HUES64 (cell line): ENCODE results near the gene WDR33.

ENCODE experiments used
- H3K27ac ChIP-seq: 2 replicates; pipeline ENCODE4 v1.7.0; 2013; ENCODE audit warnings: low read depth, low read length, inconsistent platforms
- H3K27me3 ChIP-seq: 2 replicates; pipeline ENCODE4 v1.6.1; 2013; ENCODE audit warnings: mild to moderate bottlenecking, low read length; ENCODE audit not compliant: insufficient read depth
- H3K36me3 ChIP-seq: 2 replicates; pipeline ENCODE4 v1.6.1; 2013; ENCODE audit warnings: mild to moderate bottlenecking, low read length; ENCODE audit not compliant: insufficient read depth
- H3K4me1 ChIP-seq: 2 replicates; pipeline ENCODE4 v1.6.1; 2013; ENCODE audit warnings: mild to moderate bottlenecking, low read length, moderate library complexity; ENCODE audit not compliant: insufficient read depth
- H3K4me3 ChIP-seq: 2 replicates; pipeline ENCODE4 v1.5.1; 2013; ENCODE audit warnings: mild to moderate bottlenecking, low read length, moderate library complexity
- H3K9ac ChIP-seq: 2 replicates; pipeline ENCODE4 v1.6.1; 2013; ENCODE audit warnings: mild to moderate bottlenecking, low read depth, low read length
- H3K9me3 ChIP-seq: 2 replicates; pipeline ENCODE4 v1.6.1; 2013; ENCODE audit warnings: low read depth, low read length; ENCODE audit not compliant: insufficient read depth
- WGBS: fragments of 150-250, 120-280 bp; methylation state at CpG from one replicate; pipeline ENCODE4 v1.1.7; 2013; ENCODE audit warnings: missing lambda C conversion rate; 5-methylcytosine and 5-hydroxymethylcytosine counted together

The WDR33 gene

DNA sequence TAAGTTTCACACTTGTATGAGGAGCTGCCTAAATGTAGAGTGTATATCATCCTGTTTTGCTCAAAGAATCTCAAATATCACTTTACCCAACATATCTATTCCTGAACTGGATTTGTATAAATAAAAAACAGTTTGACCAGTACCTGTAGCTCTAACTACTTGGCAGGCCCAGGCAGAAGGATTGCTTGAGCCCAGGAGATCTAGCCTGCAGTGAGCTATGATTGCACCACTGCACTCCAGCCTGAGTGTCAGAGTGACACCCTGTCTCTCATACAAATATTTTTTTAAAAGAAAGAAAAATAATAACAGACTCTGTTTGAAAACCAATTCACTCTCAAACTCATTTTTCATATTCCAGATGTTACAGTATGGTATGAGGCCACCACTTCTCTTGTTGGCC is 127.9 kb downstream of the WDR33 start:
- no peak overlapping the region for H3K4me3 ChIP-seq
- no peak overlapping the region for H3K27ac ChIP-seq
- 0 out of 2 replicates have a peak, but pooled peaks cover 2% of the 10 kb centered on the region for H3K9me3 ChIP-seq
- H3K36me3 ChIP-seq, result no peaks in the 10 kb centered on the region
- peaks cover 10% of the 10 kb centered on the region for H3K27me3 ChIP-seq
- no peak overlapping the region for H3K9ac ChIP-seq
- H3K4me1 ChIP-seq, result no peaks in the 10 kb centered on the region

DNA sequence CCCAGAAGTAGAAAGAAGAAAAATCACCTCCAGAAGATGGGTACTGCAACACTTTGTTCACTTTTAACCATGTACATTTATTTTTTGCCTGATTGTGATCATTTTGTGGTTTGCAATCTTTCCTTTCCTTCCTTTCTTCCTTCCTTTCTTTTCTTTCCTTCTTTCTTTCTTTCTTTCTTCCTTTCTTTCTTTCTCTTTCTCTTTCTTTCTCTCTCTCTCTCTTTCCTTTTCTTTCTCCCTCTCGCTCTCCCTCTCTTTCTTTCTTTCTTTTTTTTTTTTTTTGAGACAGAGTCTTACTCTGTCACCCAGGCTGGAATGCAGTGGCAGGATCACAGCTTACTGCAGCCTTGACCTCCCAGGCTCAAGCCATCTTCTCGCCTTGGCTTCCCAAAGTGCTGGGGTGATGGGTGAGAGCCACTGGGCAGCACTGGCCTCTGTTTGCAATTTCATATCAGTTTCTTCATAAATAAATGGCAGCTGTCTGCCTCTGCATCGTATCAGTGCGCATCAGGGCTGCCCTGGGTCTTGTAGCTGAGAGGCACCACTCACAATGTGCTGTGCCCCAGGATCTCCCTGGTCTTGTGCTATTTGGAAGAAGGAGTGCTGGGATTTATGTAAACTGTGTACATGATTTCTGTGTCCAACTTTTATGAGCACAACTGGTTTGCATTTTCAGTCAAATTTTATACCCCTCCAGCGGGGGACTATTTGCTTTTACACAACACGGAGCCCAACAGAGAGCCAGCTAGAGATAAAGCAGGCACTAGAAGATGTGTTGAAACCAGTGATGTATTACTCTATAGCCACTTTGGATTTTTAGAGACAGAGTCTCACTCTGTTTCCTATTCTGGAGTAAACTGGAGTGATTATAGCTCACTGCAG is 128.8 kb downstream of the WDR33 start:
- H3K27ac ChIP-seq, result no peak overlapping the region
- WGBS, result 93% methylated on average over 6 of the region's 6 CpGs
- H3K4me3 ChIP-seq, result no peak overlapping the region
- no peaks in the 10 kb centered on the region for H3K9me3 ChIP-seq
- H3K4me1 ChIP-seq, result no peaks in the 10 kb centered on the region
- peaks cover 18% of the 10 kb centered on the region for H3K27me3 ChIP-seq
- no peaks in the 10 kb centered on the region for H3K36me3 ChIP-seq
- no peak overlapping the region for H3K9ac ChIP-seq

DNA sequence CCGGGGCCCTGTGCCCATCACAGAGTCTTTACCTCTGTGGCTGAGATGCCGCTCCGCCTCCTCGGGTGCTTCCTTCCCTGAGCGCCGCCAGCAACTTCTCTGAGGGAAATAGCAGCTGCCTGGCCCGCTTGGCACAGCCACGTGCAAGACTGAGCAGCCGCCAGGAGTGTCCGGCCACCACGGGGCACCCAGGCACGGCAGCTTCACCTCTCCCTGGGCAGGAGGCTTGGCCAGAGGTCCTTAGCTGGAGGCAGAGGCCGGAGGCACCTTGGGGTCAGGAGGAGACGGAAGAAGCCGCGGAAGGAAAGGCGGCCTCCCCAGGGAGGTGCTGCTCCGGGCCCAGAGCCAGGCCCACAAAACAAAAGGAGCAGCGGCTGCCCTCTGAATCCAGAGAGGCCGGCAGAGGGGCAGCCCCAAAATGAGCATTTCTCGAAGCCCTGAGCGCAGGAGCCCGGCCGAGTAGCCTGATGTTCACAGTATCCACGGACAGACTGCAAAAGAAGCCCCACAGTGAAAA is 129.6 kb downstream of the WDR33 start:
- Histone ChIP-seq H3K27ac (no peak overlapping the region), H3K9ac (no peak overlapping the region), H3K27me3 (peaks cover 27% of the 10 kb centered on the region), H3K36me3 (no peaks in the 10 kb centered on the region), H3K4me3 (no peak overlapping the region), H3K9me3 (no peaks in the 10 kb centered on the region), H3K4me1 (no peaks in the 10 kb centered on the region)
- WGBS, result 88% methylated on average over 25 of the region's 25 CpGs

DNA sequence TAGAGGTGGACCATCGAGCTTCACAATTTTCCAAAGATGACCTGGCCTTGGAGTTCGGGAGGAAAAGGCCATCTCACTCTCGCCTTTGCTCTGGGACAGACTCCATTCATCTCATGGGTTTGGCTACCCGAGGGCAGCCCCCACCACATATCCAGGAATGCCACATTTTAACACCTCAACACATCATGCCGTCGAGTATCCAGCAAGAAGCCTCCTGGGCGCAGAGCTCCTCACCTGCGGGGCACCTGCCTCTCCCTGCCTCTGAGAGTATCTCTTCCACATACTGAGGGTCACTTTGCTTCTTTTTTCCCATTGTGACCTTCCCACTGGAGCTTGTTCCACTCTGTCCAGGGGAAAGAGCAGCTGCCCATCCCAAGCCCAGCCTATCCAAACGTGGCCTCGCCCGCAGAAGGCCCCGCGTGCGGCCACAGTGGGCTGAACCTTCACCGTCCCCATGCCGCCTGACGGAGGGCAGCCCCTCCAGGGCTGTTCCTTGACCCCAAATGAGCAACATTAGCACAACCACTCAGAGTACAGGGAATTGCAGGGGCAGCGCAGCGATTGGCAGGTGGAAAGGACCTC is 130.2 kb downstream of the WDR33 start:
- H3K27ac ChIP-seq, result no peak overlapping the region
- no peak overlapping the region for H3K4me3 ChIP-seq
- H3K27me3 ChIP-seq, result peaks cover 33% of the 10 kb centered on the region
- no peaks in the 10 kb centered on the region for H3K36me3 ChIP-seq
- H3K4me1 ChIP-seq, result peaks cover 4% of the 10 kb centered on the region; the same call in 1 of the 2 replicates
- no peaks in the 10 kb centered on the region for H3K9me3 ChIP-seq
- WGBS, result 93% methylated on average over 19 of the region's 19 CpGs
- no peak overlapping the region for H3K9ac ChIP-seq

DNA sequence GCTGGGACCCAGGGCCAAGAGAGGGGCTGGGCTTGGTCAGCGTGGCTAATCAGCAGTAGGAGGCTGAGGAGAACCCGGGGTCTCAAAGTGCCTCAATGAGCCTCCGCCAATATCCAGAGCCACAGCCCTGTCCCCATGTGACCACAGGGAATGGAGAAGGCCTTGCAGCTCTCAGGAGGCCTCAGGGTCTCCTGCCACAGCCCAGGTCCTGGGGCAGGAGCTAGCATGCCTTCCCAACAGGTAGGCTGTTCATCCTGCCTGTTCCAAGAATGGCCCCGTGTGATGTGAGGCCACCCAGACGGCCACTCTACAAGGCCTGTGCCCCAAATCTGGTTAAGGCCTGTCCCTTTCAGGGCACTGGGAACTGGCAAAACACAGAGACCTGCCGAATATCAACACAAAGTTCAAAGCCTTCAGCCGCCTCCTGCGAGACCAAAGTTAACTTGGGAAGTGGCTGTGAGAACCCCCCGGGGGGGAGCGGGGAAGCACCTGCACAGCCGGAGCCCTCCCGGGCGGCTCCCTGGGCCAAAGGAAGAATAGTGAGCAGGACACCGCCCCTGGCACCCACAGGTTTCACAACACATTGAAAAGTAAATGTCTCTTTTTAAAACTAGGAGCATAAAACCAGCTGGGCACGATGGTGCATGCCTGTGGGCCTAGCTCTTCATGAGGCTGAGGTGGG is 131.2 kb downstream of the WDR33 start:
- Histone ChIP-seq H3K4me1 (peaks cover 5% of the 10 kb centered on the region; the same call in 1 of the 2 replicates), H3K27me3 (peaks cover 39% of the 10 kb centered on the region), H3K9me3 (no peaks in the 10 kb centered on the region), H3K27ac (no peak overlapping the region), H3K9ac (no peak overlapping the region), H3K4me3 (no peak overlapping the region), H3K36me3 (no peaks in the 10 kb centered on the region)
- 86% methylated on average over 15 of the region's 15 CpGs for WGBS

DNA sequence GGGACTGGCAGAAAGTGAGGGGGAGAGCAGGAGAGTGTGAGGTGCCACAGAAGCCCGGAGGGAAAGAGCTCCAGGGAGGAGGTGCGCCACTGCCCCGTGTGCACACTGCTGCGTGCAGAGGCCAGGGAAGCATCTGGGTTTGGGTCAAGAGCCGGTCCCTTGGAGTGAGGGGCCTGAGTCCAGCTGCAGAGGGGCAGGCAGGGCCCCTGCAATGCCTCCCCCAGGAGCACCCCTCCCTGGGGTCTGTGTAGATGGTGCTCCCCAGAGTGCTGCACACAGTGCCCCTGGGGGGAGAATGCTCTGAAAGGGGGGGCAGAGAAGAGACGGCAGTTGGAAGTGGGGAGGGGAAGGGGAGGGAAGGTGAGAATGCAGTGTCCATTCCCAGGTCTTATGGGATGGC is 132.0 kb downstream of the WDR33 start:
- H3K27me3 ChIP-seq, result peaks cover 48% of the 10 kb centered on the region
- H3K4me3 ChIP-seq, result no peak overlapping the region
- 90% methylated on average over 6 of the region's 6 CpGs for WGBS
- no peak overlapping the region for H3K27ac ChIP-seq
- no peak overlapping the region for H3K9ac ChIP-seq
- H3K9me3 ChIP-seq, result no peaks in the 10 kb centered on the region
- H3K4me1 ChIP-seq, result peaks cover 5% of the 10 kb centered on the region; the same call in 1 of the 2 replicates
- no peaks in the 10 kb centered on the region for H3K36me3 ChIP-seq

DNA sequence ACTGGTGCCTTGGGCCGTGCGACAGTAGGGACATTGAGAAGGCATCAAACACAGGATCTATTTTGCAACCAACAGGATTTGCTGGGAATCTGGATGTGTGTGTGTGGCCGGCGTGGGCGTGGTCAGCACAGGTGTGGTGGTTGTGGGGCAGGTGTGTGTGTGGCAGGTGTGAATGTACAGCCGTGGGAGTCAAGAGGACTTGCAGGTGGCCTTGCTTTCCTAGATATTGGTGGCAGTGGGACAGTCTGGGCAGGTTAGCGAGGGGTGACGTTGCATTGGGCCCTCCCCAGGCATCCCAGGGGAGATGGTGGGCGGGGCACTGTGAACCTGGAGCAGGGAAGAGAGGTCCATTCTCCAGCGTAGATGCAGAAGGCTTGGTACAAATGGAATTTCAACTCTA is 132.4 kb downstream of the WDR33 start:
- H3K27me3 ChIP-seq, result peaks cover 52% of the 10 kb centered on the region

DNA sequence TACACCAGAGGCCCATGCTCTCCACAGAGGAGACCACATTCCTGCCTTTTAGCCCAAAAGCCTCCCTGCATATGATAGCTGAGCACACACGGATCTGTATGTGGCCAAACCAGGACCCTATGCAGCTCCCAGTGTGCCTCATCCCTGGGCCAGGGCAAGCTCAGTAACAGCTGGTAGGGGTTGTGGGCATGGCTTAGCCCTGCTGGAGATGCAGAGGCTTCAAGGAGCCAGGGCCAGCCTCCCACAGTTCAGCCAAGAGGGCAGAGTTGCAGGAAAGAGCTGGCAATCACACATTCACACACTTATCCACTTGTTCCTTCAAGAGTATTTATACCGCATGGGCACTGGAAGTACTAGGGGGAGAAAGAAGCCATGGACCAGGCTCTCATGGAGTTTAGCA is 134.1 kb downstream of the WDR33 start:
- H3K9ac ChIP-seq, result no peak overlapping the region
- 80% methylated on average over 2 of the region's 2 CpGs for WGBS
- no peaks in the 10 kb centered on the region for H3K36me3 ChIP-seq
- H3K9me3 ChIP-seq, result no peaks in the 10 kb centered on the region
- no peak overlapping the region for H3K4me3 ChIP-seq
- peaks cover 66% of the 10 kb centered on the region for H3K27me3 ChIP-seq
- no peak overlapping the region for H3K27ac ChIP-seq
- peaks cover 5% of the 10 kb centered on the region; the same call in 1 of the 2 replicates for H3K4me1 ChIP-seq

More for the DNA sequence above, 132.4 kb downstream of the WDR33 start:
- no peaks in the 10 kb centered on the region for H3K9me3 ChIP-seq
- no peak overlapping the region for H3K27ac ChIP-seq
- 86% methylated on average over 10 of the region's 10 CpGs for WGBS
- H3K9ac ChIP-seq, result no peak overlapping the region
- H3K4me3 ChIP-seq, result no peak overlapping the region
- peaks cover 5% of the 10 kb centered on the region; the same call in 1 of the 2 replicates for H3K4me1 ChIP-seq
- no peaks in the 10 kb centered on the region for H3K36me3 ChIP-seq

DNA sequence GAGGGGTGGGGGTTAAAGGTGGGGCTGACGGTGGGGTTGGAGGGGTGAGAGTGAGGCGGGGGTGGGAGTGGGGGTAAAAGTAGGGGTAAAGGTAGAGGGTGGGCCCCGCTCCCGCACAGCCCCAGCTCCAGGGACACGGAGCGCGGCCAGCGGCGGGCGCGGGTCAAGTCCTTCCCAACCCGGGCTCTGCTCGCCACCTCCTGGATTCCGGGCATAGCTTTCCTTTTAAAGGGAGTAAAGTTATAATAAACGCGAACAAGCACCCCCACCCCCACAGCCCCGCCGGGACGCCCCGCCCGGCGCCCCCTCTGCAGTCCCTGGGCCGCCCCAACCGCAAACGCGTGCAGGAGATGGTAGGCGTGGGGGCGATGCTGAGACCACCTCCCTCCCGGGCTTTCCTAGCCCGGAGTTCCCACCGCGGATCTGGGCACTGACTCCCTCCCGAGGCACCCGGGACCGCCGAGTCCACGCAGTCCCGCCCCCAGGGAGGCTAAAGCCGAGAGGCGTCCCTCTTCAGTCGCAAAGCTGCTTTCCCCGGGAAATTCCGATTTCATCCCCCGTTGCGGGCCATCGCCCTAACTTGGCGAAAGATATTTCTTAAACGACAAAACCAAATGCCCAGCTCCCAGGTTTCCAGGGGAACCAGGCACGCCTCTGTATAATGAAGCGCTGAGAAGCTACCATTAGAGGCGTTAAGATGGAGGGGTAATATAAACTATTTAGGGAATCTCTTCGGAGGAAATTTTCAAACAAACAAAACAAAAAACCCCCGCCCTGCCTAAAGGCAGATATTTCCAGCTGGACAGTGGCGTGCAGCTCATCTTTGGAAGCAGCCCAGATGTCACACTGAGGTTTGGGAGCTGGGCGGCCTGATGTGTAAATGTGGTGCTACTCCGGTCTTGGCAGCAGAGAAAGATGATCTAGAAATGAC is 135.4 kb downstream of the WDR33 start, which contains the start of gene LIMS2:
LIMS2 (minus strand) TSS at position 200 of the 931 bp plus-strand sequence. CDS start 506 bp downstream, outside the sequence.
- H3K9me3 ChIP-seq, result no peaks in the 10 kb centered on the region
- no peak within 1 kb of the TSS for H3K27ac ChIP-seq
- peaks cover 5% of the 10 kb centered on the region; the same call in 1 of the 2 replicates for H3K4me1 ChIP-seq
- H3K4me3 ChIP-seq, result peak within 1 kb of the TSS; percentile 66
- WGBS, result 6% methylated on average over 51 of the region's 56 CpGs
- H3K27me3 ChIP-seq, result peaks cover 68% of the 10 kb centered on the region
- H3K36me3 ChIP-seq, result no peaks in the 10 kb centered on the region
- peak within 1 kb of the TSS; percentile 30 for H3K9ac ChIP-seq
